ENCODE measurements around the gene CCT2. TPM values are rescaled to one million over a fixed set of nuclear protein-coding genes. Genes with fewer than 3 reads are reported as not detected.

CCT2 gene
- total RNA-seq, 1 donor from 2014 or later: 150 TPM

- no peak overlapping the region for H3K4me3 Mint-ChIP-seq (ENCODE audit: unreplicated experiment)
- peaks cover 3% of the 10 kb centered on the region for H3K4me1 Mint-ChIP-seq (ENCODE audit: low read depth)
- H3K27ac Mint-ChIP-seq (ENCODE audit: unreplicated experiment): no peak overlapping the region
Observed at GRCh38 chr12:69548687-69549086, 36.6 kb upstream of the CCT2 start.

GRCh38 chr12:69550569-69551350 is 34.5 kb upstream of the CCT2 start:
- H3K4me1 Mint-ChIP-seq (ENCODE audit: low read depth): peaks cover 19% of the 10 kb centered on the region
- no peak overlapping the region for H3K27ac Mint-ChIP-seq (ENCODE audit: unreplicated experiment)
- H3K27me3 Mint-ChIP-seq (ENCODE audit: low read depth): no peaks in the 10 kb centered on the region
- TF ChIP-seq CTCF (IDR thresholded peaks at IDR 0.05): no peak
- H3K36me3 Mint-ChIP-seq (ENCODE audit: low read depth): peaks cover 4% of the 10 kb centered on the region
- H3K9me3 Mint-ChIP-seq (ENCODE audit: low read depth): no peaks in the 10 kb centered on the region
- DNase-seq (ENCODE audit: low spot score): no peak
- H3K4me3 Mint-ChIP-seq (ENCODE audit: unreplicated experiment): no peak overlapping the region

More at GRCh38 chr12:69548687-69549086, 36.6 kb upstream of the CCT2 start:
- DNase-seq (ENCODE audit: low spot score): no peak
- TF ChIP-seq CTCF (IDR thresholded peaks at IDR 0.05): no peak
- H3K36me3 Mint-ChIP-seq (ENCODE audit: low read depth): peaks cover 8% of the 10 kb centered on the region
- peaks cover 4% of the 10 kb centered on the region for H3K9me3 Mint-ChIP-seq (ENCODE audit: low read depth)
- no peaks in the 10 kb centered on the region for H3K27me3 Mint-ChIP-seq (ENCODE audit: low read depth)

GRCh38 chr12:69553628-69554248 is 31.5 kb upstream of the CCT2 start:
- Mint-ChIP-seq H3K9me3 (ENCODE audit: low read depth) (no peaks in the 10 kb centered on the region), H3K4me3 (ENCODE audit: unreplicated experiment) (no peak overlapping the region), H3K27me3 (ENCODE audit: low read depth) (no peaks in the 10 kb centered on the region), H3K36me3 (ENCODE audit: low read depth) (peaks cover 2% of the 10 kb centered on the region), H3K4me1 (ENCODE audit: low read depth) (peaks cover 41% of the 10 kb centered on the region), H3K27ac (ENCODE audit: unreplicated experiment) (peak overlapping the region; percentile 49)
- no peak for DNase-seq (ENCODE audit: low spot score)
- no peak for TF ChIP-seq CTCF (IDR thresholded peaks at IDR 0.05)

- no peak for DNase-seq (ENCODE audit: low spot score)
- peaks cover 42% of the 10 kb centered on the region for H3K4me1 Mint-ChIP-seq (ENCODE audit: low read depth)
- H3K36me3 Mint-ChIP-seq (ENCODE audit: low read depth): no peaks in the 10 kb centered on the region
- no peaks in the 10 kb centered on the region for H3K9me3 Mint-ChIP-seq (ENCODE audit: low read depth)
- peak overlapping the region; percentile 80 for H3K27ac Mint-ChIP-seq (ENCODE audit: unreplicated experiment)
- no peak overlapping the region for H3K4me3 Mint-ChIP-seq (ENCODE audit: unreplicated experiment)
- no peaks in the 10 kb centered on the region for H3K27me3 Mint-ChIP-seq (ENCODE audit: low read depth)
- TF ChIP-seq CTCF (IDR thresholded peaks at IDR 0.05): no peak
Observed at GRCh38 chr12:69555461-69555860, 29.8 kb upstream of the CCT2 start.

GRCh38 chr12:69556383-69556782 is 28.9 kb upstream of the CCT2 start:
- H3K36me3 Mint-ChIP-seq (ENCODE audit: low read depth): no peaks in the 10 kb centered on the region
- H3K27me3 Mint-ChIP-seq (ENCODE audit: low read depth): no peaks in the 10 kb centered on the region
- no peak for TF ChIP-seq CTCF (IDR thresholded peaks at IDR 0.05)
- H3K27ac Mint-ChIP-seq (ENCODE audit: unreplicated experiment): peak overlapping the region; percentile 59
- DNase-seq (ENCODE audit: low spot score): no peak
- no peaks in the 10 kb centered on the region for H3K9me3 Mint-ChIP-seq (ENCODE audit: low read depth)
- no peak overlapping the region for H3K4me3 Mint-ChIP-seq (ENCODE audit: unreplicated experiment)
- peaks cover 42% of the 10 kb centered on the region for H3K4me1 Mint-ChIP-seq (ENCODE audit: low read depth)
